Motor neuron (in vitro differentiated cells): ENCODE data around the gene ORAI3. TPM values are rescaled to one million over a fixed set of nuclear protein-coding genes. Genes with fewer than 3 reads are reported as not detected.

Experiments
- ATAC-seq, 8 experiments: fragments of 200-7000 bp; cut with Tn5 transposase; replicated peaks in 6 of 8; 2 replicates each; pipeline ENCODE4 v1.8.0; 2021; ENCODE audit warnings: mild to moderate bottlenecking in 8 of 8, moderate library complexity in 8 of 8
- H3K27ac ChIP-seq, 2 donors: fragments of 250-450 bp; sonication (Bioruptor Pico); 2 replicates each; pipeline ENCODE4 v1.9.0; 2021; ENCODE audit warnings: antibody characterized with exemption in 2 of 2, mild to moderate bottlenecking in 2 of 2, moderate library complexity in 1 of 2
- H3K4me1 ChIP-seq, 2 donors: fragments of 250-450 bp; sonication (Bioruptor Pico); replicated peaks in 1 of 2; 2 replicates each; pipeline ENCODE4 v1.6.1; 2021; ENCODE audit warnings: antibody characterized with exemption in 2 of 2, mild to moderate bottlenecking in 2 of 2, moderate library complexity in 1 of 2
- H3K4me3 ChIP-seq, 5 donors: fragments of 250-450 bp; sonication (Bioruptor Pico); 2 replicates each; pipeline ENCODE4 v1.9.0; 2021; ENCODE audit warnings: antibody characterized with exemption in 5 of 5, mild to moderate bottlenecking in 5 of 5, moderate library complexity in 4 of 5
- WGBS, 10 experiments: fragments of 450-650 bp; shearing (Covaris generic); methylation state at CpG; one replicate each; pipeline ENCODE4 v1.0.0; 2022; 5-methylcytosine and 5-hydroxymethylcytosine counted together
- in situ Hi-C, 9 experiments: fragments of 400-800 bp; cut with MboI; loops; one replicate each; pipeline ENCODE4 v1.15.0; 2021; ENCODE audit warnings: low sequenced_read_pairs in 9 of 9, low pct_unique_long_range_greater_than_20kb in 2 of 9; ENCODE audit not compliant: unreplicated experiment in 9 of 9
- total RNA-seq, 8 experiments: library from RNA; unstranded; fragments of 300-600 nt; gene quantifications; 2 replicates each; pipeline versions ENCODE4 v1.2.3 to v1.2.4, GENCODE V29; 2022

Gene ORAI3
- total RNA-seq, 8 experiments from 2014 or later = 4.4 to 37.4 (median 6.8) TPM

- H3K4me3 ChIP-seq = no peak overlapping the region
- in situ Hi-C loops = loop anchor here in 4 of 9 experiments (25.0 kb wide), 3 partner anchors 179 to 879 kb away; partner anchors contain the start of genes COX6A2 (in 2 of the 4), ZNF843 (in 2 of the 4), PRSS36 (in 1 of the 4) and ZNF267 (in 1 of the 4)
- ATAC-seq = peak in 2 of 8 experiments; percentile 0 to 3
- H3K4me1 ChIP-seq = peaks cover 3 to 11% of the 10 kb centered on the region in 2 donors
- WGBS, 10 experiments = 93 to 100% (median 100%) methylated on average over 1 to 3 of the region's 25 CpGs; no CpG with 5 or more reads in 7 of the 10 experiments
- no peak overlapping the region for H3K27ac ChIP-seq
Measured at GRCh38 chr16:30983289-30983889, 34.5 kb downstream of the ORAI3 start.

- Histone ChIP-seq H3K4me1 (peaks cover 3 to 11% of the 10 kb centered on the region in 2 donors), H3K4me3 (no peak overlapping the region), H3K27ac (no peak overlapping the region)
- 30 to 100% (median 70%) methylated on average over 1 to 2 of the region's 14 CpGs; no CpG with 5 or more reads in 7 of the 10 experiments for WGBS, 10 experiments
- ATAC-seq = peak in 2 of 8 experiments; percentile 0 to 2
- in situ Hi-C loops = loop anchor here in 4 of 9 experiments (25.0 kb wide), 3 partner anchors 178 to 878 kb away; partner anchors contain the start of genes COX6A2 (in 2 of the 4), ZNF843 (in 2 of the 4), PRSS36 (in 1 of the 4) and ZNF267 (in 1 of the 4)
Measured at GRCh38 chr16:30983898-30984610, 35.2 kb downstream of the ORAI3 start.

- peak within 1 kb of the TSS in 1 of 2 donors; percentile 22 for H3K27ac ChIP-seq
- in situ Hi-C loops = loop anchor here in 4 of 9 experiments (25.0 kb wide), 3 partner anchors 177 to 877 kb away; partner anchors contain the start of genes COX6A2 (in 2 of the 4), ZNF843 (in 2 of the 4), PRSS36 (in 1 of the 4) and ZNF267 (in 1 of the 4)
- peaks cover 3 to 11% of the 10 kb centered on the region in 2 donors for H3K4me1 ChIP-seq
- H3K4me3 ChIP-seq = peak within 1 kb of the TSS in 2 of 5 donors; percentile 7 to 11
- 0 to 86% (median 52%) methylated on average over 1 to 6 of the region's 24 CpGs; no CpG with 5 or more reads in 5 of the 10 experiments for WGBS, 10 experiments
- ATAC-seq = peak; percentile 36 to 90 (median 87)
Measured at GRCh38 chr16:30984669-30985400, 36.0 kb downstream of the ORAI3 start, which contains the start of gene HSD3B7. HSD3B7 (plus strand) TSS chr16:30985207; CDS start chr16:30985659, 452 bp downstream.

GRCh38 chr16:30985401-30986128 is 36.7 kb downstream of the ORAI3 start:
- 0 to 100% (median 63%) methylated on average over 1 to 4 of the region's 20 CpGs; no CpG with 5 or more reads in 6 of the 10 experiments for WGBS, 10 experiments
- ATAC-seq = peak; percentile 17 to 50 (median 41)
- H3K4me1 ChIP-seq = peaks cover 3 to 11% of the 10 kb centered on the region in 2 donors
- peak overlapping the region in 1 of 2 donors; percentile 22 for H3K27ac ChIP-seq
- H3K4me3 ChIP-seq = peak overlapping the region in 2 of 5 donors; percentile 7 to 11
- in situ Hi-C loops = loop anchor here in 4 of 9 experiments (25.0 kb wide), 3 partner anchors 177 to 877 kb away; partner anchors contain the start of genes COX6A2 (in 2 of the 4), ZNF843 (in 2 of the 4), PRSS36 (in 1 of the 4) and ZNF267 (in 1 of the 4)

- H3K4me1 ChIP-seq = peaks cover 3 to 11% of the 10 kb centered on the region in 2 donors
- 87 to 100% (median 100%) methylated on average over 1 to 3 of the region's 29 CpGs; no CpG with 5 or more reads in 6 of the 10 experiments for WGBS, 10 experiments
- in situ Hi-C loops = loop anchor here in 4 of 9 experiments (25.0 kb wide), 3 partner anchors 176 to 876 kb away; partner anchors contain the start of genes COX6A2 (in 2 of the 4), ZNF843 (in 2 of the 4), PRSS36 (in 1 of the 4) and ZNF267 (in 1 of the 4)
- ATAC-seq = no peak
- no peak overlapping the region for H3K27ac ChIP-seq
- no peak overlapping the region for H3K4me3 ChIP-seq
Measured at GRCh38 chr16:30986129-30986991, 37.5 kb downstream of the ORAI3 start.

GRCh38 chr16:30987581-30988190 is 38.8 kb downstream of the ORAI3 start:
- WGBS, 10 experiments = 70 to 100% (median 91%) methylated on average over 1 to 21 of the region's 30 CpGs; no CpG with 5 or more reads in 3 of the 10 experiments
- Histone ChIP-seq H3K4me3 (no peak overlapping the region), H3K27ac (no peak overlapping the region), H3K4me1 (peaks cover 3 to 11% of the 10 kb centered on the region in 2 donors)
- in situ Hi-C loops = loop anchor here in 4 of 9 experiments (25.0 kb wide), 3 partner anchors 175 to 875 kb away; partner anchors contain the start of genes COX6A2 (in 2 of the 4), ZNF843 (in 2 of the 4), PRSS36 (in 1 of the 4) and ZNF267 (in 1 of the 4)
- ATAC-seq = no peak

- H3K4me1 ChIP-seq = peaks cover 3 to 11% of the 10 kb centered on the region in 2 donors
- in situ Hi-C loops = loop anchor here in 4 of 9 experiments (25.0 kb wide), 3 partner anchors 173 to 873 kb away; partner anchors contain the start of genes COX6A2 (in 2 of the 4), ZNF843 (in 2 of the 4), PRSS36 (in 1 of the 4) and ZNF267 (in 1 of the 4)
- H3K27ac ChIP-seq = no peak overlapping the region
- WGBS, 10 experiments = 91 to 100% methylated on average over 1 to 7 of the region's 23 CpGs; no CpG with 5 or more reads in 8 of the 10 experiments
- no peak overlapping the region for H3K4me3 ChIP-seq
- ATAC-seq = no peak
Measured at GRCh38 chr16:30989469-30990047, 40.7 kb downstream of the ORAI3 start.

- no peak for ATAC-seq
- 68 to 70% methylated on average over 2 to 4 of the region's 12 CpGs; no CpG with 5 or more reads in 8 of the 10 experiments for WGBS, 10 experiments
- H3K4me1 ChIP-seq = peaks cover 2 to 10% of the 10 kb centered on the region in 2 donors
- H3K27ac ChIP-seq = no peak overlapping the region
- no peak overlapping the region for H3K4me3 ChIP-seq
- in situ Hi-C loops = loop anchor here in 4 of 9 experiments (25.0 kb wide), 3 partner anchors 172 to 872 kb away; partner anchors contain the start of genes COX6A2 (in 2 of the 4), ZNF843 (in 2 of the 4), PRSS36 (in 1 of the 4) and ZNF267 (in 1 of the 4)
Measured at GRCh38 chr16:30990105-30990504, 41.2 kb downstream of the ORAI3 start.

GRCh38 chr16:30991052-30991451 is 42.2 kb downstream of the ORAI3 start:
- Histone ChIP-seq H3K4me3 (no peak overlapping the region), H3K27ac (no peak overlapping the region), H3K4me1 (peaks cover 0 to under 1% of the 10 kb centered on the region in 2 donors)
- 40 to 60% (median 60%) methylated on average over 1 of the region's 8 CpGs; no CpG with 5 or more reads in 6 of the 10 experiments for WGBS, 10 experiments
- ATAC-seq = no peak
- in situ Hi-C loops = loop anchor here in 4 of 9 experiments (25.0 kb wide), 3 partner anchors 171 to 871 kb away; partner anchors contain the start of genes COX6A2 (in 2 of the 4), ZNF843 (in 2 of the 4), PRSS36 (in 1 of the 4) and ZNF267 (in 1 of the 4)
